Ascending aorta (tissue), 2 donors: ENCODE results near the gene FRMD1. TPM values are rescaled to one million over a fixed set of nuclear protein-coding genes. Genes with fewer than 3 reads are reported as not detected.

ENCODE experiments used
- DNase-seq, 2 donors: peaks; one replicate each; pipeline ENCODE4 v3.0.0-alpha.2; 2019; ENCODE audit warnings: low spot score in 2 of 2
- H3K27ac ChIP-seq, 2 donors: fragments of 200-600 bp; sonication (generic); one replicate each; pipeline ENCODE4 v1.5.1; 2016 to 2017; ENCODE audit warnings: mild to moderate bottlenecking in 1 of 2
- H3K27me3 ChIP-seq: fragments of 200-600 bp; sonication (generic); one replicate; pipeline ENCODE4 v1.5.1; 2017
- H3K36me3 ChIP-seq, 2 donors: fragments of 200-600 bp; sonication (generic); one replicate each; pipeline ENCODE4 v1.5.1; 2016
- H3K4me1 ChIP-seq, 2 donors: fragments of 200-600 bp; sonication (generic); one replicate each; pipeline ENCODE4 v1.5.1; 2016 to 2017; ENCODE audit warnings: mild to moderate bottlenecking in 1 of 2
- H3K4me3 ChIP-seq, 2 donors: fragments of 200-600 bp; sonication (generic); one replicate each; pipeline ENCODE4 v1.5.1; 2016 to 2017; ENCODE audit warnings: mild to moderate bottlenecking in 1 of 2
- H3K9me3 ChIP-seq, 2 donors: fragments of 200-600 bp; sonication (generic); one replicate each; pipeline ENCODE4 v1.5.1; 2016
- intact Hi-C: fragments of 100-400 bp; cut with DNase I; formaldehyde crosslinking; loops from one replicate; pipeline ENCODE4 v1.15.1; 2023
- total RNA-seq: library from RNA; depleted of rRNA; stranded (reverse); fragments of >200 nt; gene quantifications from one replicate; pipeline ENCODE4 v1.1.0, GENCODE V29; 2016
- TF ChIP-seq, protein P1 (sequence below), 3 experiments: fragments of 200-600 bp in 2 of 3; fragments of 450-650 bp in 1 of 3; sonication (generic) in 2 of 3; IDR thresholded peaks; one replicate each; pipeline ENCODE4 v1.5.1; 2016 to 2019; ENCODE audit warnings: antibody characterized with exemption in 3 of 3, mild to moderate bottlenecking in 1 of 3, moderate library complexity in 1 of 3

FRMD1 gene
- total RNA-seq, 1 donor from 2014 or later, result not detected

DNA sequence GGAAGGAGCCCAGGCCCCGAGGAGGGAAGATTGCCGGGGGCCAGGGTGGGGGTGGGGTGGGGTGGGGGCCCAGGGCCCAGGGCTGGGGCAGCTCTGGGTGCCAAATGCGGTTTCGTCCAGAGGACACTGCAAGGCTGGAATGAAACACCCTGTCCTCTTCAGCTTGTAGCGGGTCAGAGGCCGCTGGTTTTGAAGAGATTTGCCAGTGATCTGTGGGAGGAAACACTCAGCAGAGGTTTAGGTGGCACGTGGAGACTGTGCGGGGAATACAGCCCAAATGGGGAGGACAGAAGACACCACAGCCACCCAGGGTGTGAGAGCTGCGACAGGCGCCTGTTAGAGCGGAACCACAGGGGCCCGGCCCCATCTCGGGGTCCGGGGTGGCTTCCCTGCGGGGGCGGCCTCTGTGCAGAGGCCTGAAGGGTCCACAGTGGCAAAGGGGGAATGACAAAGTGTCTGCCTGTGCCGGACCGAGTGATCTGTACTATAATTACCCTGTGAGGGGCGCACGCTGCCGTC, 29.2 kb downstream of the FRMD1 start:
- Histone ChIP-seq H3K36me3 (no peaks in the 10 kb centered on the region), H3K4me3 (no peak overlapping the region), H3K9me3 (no peaks in the 10 kb centered on the region), H3K27ac (no peak overlapping the region), H3K27me3 (no peaks in the 10 kb centered on the region), H3K4me1 (peaks cover 0 to 4% of the 10 kb centered on the region in 2 donors)
- intact Hi-C loops, result loop anchor here (10.0 kb wide), 1 partner anchor 225 kb away; no protein-coding TSS in a partner anchor
- no peak for DNase-seq
- TF ChIP-seq, protein P1, sequence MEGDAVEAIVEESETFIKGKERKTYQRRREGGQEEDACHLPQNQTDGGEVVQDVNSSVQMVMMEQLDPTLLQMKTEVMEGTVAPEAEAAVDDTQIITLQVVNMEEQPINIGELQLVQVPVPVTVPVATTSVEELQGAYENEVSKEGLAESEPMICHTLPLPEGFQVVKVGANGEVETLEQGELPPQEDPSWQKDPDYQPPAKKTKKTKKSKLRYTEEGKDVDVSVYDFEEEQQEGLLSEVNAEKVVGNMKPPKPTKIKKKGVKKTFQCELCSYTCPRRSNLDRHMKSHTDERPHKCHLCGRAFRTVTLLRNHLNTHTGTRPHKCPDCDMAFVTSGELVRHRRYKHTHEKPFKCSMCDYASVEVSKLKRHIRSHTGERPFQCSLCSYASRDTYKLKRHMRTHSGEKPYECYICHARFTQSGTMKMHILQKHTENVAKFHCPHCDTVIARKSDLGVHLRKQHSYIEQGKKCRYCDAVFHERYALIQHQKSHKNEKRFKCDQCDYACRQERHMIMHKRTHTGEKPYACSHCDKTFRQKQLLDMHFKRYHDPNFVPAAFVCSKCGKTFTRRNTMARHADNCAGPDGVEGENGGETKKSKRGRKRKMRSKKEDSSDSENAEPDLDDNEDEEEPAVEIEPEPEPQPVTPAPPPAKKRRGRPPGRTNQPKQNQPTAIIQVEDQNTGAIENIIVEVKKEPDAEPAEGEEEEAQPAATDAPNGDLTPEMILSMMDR (IDR thresholded peaks at IDR 0.05), result no peak

DNA sequence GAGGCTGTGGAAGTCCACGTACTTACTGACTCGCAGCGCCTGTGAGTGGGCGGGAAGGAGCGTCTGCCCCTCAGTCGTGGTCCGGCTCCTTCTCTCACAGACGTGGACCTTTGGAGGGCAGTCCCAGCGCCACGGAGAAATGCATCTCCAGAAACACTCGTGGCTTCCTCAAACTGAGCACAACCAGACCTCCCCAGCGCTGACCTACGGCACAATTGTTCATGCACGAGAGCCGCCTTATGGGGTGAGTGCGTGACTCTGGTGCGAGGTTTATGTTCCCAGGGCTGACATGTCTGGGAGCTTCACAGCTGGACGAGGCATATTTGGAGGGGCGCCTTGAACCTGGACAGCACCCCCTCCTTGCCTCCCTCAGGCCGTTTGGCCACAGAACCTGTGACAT, 29.7 kb downstream of the FRMD1 start:
- Histone ChIP-seq H3K36me3 (no peaks in the 10 kb centered on the region), H3K9me3 (no peaks in the 10 kb centered on the region), H3K4me3 (no peak overlapping the region), H3K27ac (no peak overlapping the region), H3K4me1 (no peaks in the 10 kb centered on the region), H3K27me3 (no peaks in the 10 kb centered on the region)
- intact Hi-C loops, result no loop called here
- TF ChIP-seq, protein P1 (IDR thresholded peaks at IDR 0.05), result no peak
- no peak for DNase-seq

DNA sequence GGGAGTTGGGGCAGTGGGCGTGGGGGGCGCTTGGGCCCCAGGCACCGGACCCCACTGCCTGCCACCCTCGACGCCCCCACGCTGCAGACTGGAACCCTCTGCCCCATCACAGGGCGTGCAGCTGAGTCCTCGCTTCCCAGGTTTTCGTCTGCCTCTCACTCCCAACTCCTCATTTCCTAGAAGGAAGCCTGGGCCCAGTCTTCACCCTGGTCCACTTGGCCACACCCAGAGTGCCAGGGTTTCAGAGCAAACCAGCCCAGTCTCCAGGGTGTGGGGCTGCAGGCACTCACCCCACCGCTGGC, 30.3 kb downstream of the FRMD1 start:
- no peak for DNase-seq
- H3K27ac ChIP-seq, result no peak overlapping the region

DNA sequence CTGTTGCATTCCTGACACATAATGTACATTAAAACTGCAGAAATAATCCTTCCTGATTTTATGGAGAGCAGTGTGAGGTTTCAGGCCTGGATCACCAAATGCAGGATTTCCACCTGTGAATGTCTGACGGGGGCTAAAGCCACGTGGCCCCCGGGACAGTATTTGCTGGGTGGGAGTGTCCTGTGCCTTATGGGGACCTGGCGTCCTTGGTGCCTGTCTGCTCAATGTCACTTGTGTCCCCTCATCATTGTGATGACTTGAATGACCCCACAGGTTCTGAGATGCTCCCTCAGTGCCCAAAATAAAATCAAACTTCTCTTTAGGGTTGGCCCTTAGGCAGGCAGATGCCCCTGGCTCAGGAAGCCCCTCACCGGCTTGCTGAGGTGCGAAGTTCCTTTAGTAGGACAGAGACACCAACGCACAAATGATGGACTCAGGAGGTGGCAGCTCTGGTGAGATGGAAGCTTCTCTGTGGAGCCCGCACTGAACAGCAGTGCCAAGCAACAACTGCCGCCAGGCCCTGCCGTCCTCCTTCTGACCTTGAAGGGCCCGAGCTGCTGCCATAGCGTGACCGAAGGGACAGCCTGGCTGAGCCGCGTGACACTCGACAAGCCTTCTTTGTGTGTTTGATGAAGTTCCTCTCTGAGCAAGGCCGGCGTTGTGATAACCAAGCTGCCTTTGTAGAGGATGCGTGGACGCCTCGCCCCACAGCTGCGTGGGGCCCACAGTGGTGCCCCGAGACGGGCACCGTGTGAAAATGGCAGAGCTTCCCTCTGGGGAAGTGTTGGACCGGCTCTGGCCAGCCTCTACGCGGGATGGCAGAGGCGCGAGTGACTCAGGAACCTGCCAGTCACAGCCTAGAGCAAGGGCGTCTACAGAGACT, 30.9 kb downstream of the FRMD1 start:
- intact Hi-C loops, result no loop called here
- no peak overlapping the region for H3K27ac ChIP-seq
- TF ChIP-seq, protein P1 (IDR thresholded peaks at IDR 0.05), result no peak
- no peak overlapping the region for H3K4me3 ChIP-seq
- no peaks in the 10 kb centered on the region for H3K4me1 ChIP-seq
- H3K27me3 ChIP-seq, result no peaks in the 10 kb centered on the region
- H3K36me3 ChIP-seq, result no peaks in the 10 kb centered on the region
- no peak for DNase-seq
- H3K9me3 ChIP-seq, result no peaks in the 10 kb centered on the region

More for the DNA sequence above, 30.3 kb downstream of the FRMD1 start:
- Histone ChIP-seq H3K27me3 (no peaks in the 10 kb centered on the region), H3K4me1 (no peaks in the 10 kb centered on the region), H3K9me3 (no peaks in the 10 kb centered on the region), H3K36me3 (no peaks in the 10 kb centered on the region), H3K4me3 (no peak overlapping the region)
- TF ChIP-seq, protein P1 (IDR thresholded peaks at IDR 0.05), result no peak
- intact Hi-C loops, result no loop called here

DNA sequence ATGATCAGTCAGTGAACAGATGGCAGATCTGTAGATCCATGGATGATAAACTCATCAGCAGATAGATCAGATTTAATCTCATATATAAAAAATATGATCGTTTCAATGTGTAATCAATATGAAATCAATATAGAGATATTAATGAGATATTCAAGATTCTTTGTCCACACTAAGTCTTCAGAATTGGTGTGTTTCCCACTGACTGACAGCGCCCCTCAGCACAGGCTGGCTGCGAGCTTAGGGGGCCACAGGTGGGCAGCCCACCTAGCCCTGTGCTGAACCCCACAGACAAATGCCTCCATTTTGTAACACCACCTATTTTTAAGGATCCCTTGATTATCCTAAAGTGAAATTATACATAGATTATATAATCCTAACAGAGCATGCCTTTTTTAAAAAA, 32.3 kb downstream of the FRMD1 start:
- intact Hi-C loops, result no loop called here
- TF ChIP-seq, protein P1 (IDR thresholded peaks at IDR 0.05), result no peak
- H3K36me3 ChIP-seq, result no peaks in the 10 kb centered on the region
- H3K27me3 ChIP-seq, result no peaks in the 10 kb centered on the region
- DNase-seq, result no peak
- H3K9me3 ChIP-seq, result no peaks in the 10 kb centered on the region
- no peak overlapping the region for H3K27ac ChIP-seq
- no peaks in the 10 kb centered on the region for H3K4me1 ChIP-seq
- H3K4me3 ChIP-seq, result no peak overlapping the region
